GM19351 (cell line): ENCODE measurements around the gene PLN.

Experiments
- ATAC-seq: cut with Tn5 transposase; IDR thresholded peaks from one replicate; pipeline ENCODE4 v1.9.1; 2021; ENCODE audit warnings: mild to moderate bottlenecking, moderate library complexity; ENCODE audit not compliant: unreplicated experiment

The PLN gene

GRCh38 chr6:118548136-118548535 lies at the start of gene PLN:
Gene PLN, plus strand, starts transcription at chr6:118548296. Its CDS starts 10,626 bp downstream, at chr6:118558922.
- no peak for ATAC-seq

DNA sequence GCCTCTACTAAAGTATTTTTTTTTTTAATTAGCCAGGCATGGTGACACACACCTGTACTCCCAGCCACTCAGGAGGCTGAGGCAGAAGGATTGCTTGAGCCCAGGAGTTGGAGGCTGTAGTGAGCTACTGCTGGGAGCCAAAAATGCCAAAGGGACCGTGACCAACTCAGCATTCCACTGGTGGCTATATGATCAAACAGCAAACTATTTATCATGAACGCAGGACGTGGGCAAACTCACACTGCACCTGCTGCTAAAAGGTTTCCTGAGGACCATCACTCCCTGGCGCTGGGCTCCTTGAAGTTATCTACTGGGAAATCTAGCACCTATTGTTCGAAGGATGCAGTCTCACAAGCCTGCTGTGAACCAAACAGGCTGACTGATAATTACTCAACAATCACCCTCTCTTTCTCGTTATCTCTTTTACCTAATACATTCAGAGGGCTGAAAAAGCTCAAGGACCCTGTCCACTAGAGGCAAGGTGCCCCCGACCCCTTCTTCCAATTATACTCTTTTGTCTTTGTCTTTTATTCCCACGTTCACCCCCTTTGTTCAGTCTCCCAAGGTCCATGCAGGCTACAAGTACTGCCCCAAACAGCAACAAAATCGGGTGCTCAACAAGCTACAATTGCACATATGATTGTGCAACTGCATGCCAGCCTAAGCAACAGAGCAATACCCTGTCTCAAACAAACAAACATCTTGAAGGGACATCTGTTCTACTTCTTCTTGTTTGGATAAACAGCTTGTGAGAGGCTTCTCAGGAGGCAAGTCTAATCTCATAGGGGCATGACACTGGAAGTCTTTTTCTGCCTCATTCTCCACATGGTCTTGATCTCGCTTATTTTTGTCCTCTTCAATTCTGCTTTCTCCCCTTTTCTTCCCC lies 47.7 kb upstream of the PLN start:
- ATAC-seq, result no peak

- ATAC-seq, result no peak
Measured at GRCh38 chr6:118501099-118501498, 47.0 kb upstream of the PLN start.

- ATAC-seq, result no peak
Measured at GRCh38 chr6:118501765-118502164, 46.3 kb upstream of the PLN start.

- no peak for ATAC-seq
Measured at GRCh38 chr6:118502169-118502568, 45.9 kb upstream of the PLN start.

GRCh38 chr6:118504611-118505010 lies 43.5 kb upstream of the PLN start:
- no peak for ATAC-seq

DNA sequence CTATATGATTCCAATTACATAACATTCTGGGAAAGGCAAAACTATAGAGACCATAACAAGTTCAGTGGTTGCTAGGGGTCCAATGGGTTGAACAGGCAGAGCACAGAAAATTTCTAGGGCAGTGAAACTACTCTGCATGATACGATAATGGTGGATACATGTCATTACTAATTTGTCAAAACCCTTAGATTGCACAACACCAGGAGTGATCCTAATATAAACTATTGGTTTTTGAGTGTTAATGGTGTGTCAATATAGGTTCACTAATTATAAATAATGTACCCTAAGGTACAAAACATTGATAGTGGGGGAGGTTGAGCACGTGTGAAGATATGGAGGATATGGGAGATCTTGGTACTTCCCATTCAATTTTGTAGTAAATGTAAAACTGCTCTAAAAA lies 42.4 kb upstream of the PLN start:
- no peak for ATAC-seq

DNA sequence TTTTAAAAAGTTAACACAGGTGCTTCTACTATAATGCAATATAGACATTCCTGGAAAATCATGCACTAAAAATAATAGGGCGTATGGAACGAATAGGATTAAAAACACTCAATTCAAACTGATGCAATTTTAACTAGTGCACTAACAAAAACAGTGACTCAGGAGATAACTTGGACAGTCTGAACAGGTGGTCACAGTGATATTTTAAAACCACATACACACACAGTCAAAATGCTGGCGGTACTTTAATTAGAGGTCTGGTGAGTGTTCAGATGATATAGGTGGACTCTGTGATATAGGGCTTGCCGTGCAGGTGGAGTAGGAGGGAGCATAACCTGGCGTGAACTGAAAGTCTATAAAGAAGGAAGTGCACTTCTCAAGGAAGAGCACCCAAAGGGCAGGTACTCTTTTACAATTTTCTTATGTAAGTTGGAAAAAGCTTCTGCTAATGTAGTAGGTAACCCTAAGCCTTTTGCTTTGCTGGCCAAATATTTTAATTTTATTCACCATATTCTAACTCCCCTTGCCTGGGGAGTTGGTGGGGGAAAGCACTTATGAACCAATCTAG lies 41.9 kb upstream of the PLN start:
- ATAC-seq, result no peak

DNA sequence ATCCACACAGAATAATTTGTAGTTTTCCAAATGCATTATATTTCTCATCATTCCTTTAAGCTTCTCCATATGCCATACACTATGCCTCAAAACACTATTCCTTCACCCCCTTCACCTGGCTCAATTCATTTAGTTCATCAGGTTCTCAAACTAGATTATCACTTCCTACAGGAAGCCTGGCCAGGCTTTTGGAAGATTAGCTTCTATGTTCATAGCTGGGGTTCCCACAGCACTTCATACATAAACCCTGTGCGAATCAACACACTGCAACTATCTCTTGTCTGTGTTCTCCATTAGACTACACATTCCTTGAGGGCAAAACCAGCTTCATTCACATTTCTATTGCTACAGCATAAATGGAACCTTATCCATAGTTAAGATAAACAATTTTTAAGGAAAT lies 40.5 kb upstream of the PLN start:
- ATAC-seq, result no peak

- no peak for ATAC-seq
Measured at GRCh38 chr6:118509009-118509617, 39.0 kb upstream of the PLN start.

GRCh38 chr6:118511930-118512715 lies 36.0 kb upstream of the PLN start:
- no peak for ATAC-seq

- no peak for ATAC-seq
Measured at GRCh38 chr6:118514689-118515088, 33.4 kb upstream of the PLN start.

DNA sequence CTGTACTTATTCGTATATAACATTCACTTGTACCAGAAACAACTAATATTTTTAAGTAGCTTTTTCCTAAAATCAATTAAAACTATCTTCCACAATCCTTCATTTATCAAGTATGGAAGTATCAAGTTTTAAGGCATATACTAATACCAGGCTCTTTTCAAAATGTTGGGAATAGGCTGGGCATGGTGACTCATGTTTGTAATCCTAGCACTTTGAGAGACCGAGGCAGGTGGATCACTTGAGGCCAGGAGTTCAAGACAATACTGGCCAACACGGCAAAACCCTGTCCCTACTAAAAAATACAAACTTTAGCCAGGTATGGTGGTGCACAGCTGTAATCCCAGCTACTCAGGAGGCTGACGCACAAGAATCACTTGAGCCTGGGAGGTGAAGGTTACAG lies 25.7 kb upstream of the PLN start:
- ATAC-seq, result no peak

DNA sequence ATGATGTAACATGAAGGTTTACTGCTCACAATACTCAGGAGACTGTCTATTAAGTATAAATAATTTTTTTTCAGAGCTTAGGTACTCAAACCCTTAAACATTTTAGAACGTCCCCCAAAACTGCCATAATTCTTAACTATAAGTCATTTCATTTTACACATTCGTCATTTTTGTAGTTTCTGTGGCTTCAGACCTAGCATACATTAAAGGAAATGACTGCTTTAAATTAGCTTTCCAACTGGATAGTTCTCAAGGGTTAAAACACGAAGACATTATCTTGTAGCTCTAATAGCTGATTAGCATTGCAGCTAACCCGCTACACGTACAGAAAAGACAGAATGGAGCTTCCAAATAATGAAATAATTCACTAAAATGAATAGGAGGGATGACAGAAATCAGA lies 24.9 kb upstream of the PLN start:
- ATAC-seq, result peak; percentile 82

GRCh38 chr6:118524686-118525085 lies 23.4 kb upstream of the PLN start:
- ATAC-seq, result no peak

DNA sequence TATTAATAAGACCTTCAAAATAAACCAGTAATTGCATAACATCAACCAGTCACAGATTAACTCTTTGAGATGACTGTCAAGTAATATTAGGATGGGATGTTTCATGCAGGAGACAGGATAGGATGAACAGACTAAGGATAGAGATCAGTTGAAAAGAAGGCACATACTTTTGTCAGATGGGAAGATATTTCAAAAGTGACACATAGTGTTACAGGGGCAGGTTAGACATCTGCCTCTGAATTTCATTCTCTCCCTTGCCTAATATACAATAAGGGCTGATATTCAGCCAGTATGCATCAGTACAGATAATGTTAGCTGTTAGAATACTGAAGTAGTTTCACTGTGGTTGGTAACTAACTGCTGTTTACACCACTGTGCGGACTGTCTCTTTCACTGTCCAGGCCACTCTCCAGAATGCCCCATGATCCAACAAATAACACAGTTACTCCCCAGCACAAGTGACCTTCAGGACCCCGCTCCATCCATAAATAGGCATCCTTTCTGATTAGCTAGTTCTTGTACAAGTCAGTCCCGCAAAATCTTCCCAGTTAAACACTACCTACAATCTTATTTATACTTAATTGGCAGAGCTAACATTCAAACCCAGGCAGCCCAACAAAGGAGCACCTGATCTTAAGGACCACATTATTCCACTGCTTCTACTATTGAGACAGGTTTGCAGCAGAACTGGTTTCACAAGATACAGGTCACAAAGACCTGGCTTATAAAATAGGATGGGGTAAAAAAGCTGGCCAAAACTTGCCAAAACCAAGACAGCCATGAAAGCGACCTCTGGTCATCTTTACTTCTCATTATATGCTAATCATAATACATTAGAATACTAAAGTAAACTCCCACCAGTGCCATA lies 21.9 kb upstream of the PLN start:
- no peak for ATAC-seq

DNA sequence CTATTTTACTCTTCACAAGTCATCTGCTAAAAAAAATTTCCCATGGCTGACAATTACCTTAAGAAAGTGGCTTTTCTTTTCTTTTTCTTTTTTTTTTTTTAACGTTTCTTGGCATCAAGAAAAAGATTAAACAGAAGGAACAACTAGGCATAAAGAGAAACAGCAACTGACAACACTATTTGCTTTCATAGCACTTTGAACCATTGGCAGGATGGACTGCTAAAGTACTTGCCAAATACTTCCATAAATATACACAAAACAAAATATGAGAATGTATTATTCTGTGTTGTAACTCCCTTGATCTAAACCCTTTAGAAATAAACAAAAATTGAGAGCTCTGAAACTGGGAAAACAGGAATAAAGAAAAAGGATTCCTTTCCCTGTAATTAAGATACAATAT lies 20.0 kb upstream of the PLN start:
- ATAC-seq, result no peak

GRCh38 chr6:118529756-118530155 lies 18.3 kb upstream of the PLN start:
- no peak for ATAC-seq

DNA sequence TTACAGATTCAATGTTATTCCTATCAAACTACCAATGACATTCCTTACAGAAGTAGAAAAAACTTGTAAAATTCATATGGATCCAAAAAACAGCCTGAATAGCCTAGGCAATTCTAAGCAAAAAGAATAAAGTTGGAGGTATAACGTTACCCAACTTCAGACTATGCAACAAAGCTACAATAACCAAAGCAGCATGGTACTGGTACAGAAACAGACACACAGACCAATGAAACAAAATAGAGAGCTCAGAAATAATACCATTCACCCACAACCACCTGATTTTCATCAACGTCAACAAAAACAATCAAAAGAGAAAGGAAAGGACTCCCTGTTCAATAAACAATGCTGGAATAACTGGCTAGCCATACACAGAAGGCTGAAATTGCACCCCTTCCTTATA lies 17.2 kb upstream of the PLN start:
- no peak for ATAC-seq

DNA sequence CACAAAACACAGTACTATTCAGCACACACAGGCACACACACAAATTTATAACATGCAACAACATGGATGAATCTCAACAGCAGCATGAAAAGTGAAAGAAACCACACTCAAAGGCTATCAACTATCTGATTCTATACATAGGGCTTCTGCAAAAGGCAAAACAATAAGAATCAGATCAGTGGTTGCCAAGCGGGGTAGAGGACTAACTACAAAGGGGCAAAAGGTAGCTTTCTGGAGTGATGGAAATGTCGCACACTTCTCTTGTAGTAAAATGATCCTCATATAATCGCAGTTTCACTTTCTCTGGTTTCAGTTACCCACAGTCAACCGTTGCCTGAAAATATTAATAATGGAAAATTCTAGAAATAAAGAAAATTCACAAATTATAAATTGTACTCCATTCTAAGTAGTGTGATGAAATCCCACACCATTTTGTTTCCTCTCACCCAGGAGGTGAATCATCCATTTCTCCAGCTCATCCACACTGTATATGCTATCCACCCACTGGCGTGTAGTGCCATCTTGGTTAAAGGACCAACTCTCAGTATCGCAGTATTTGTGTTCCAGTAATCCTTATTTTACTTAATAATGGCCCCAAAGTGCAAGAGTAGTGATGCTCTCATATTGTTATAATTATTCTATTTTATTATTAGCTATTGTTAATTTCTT lies 12.8 kb upstream of the PLN start:
- no peak for ATAC-seq
